Mammary epithelial cell (primary cell): ENCODE measurements around the gene PHC1.

ENCODE experiments used
- CTCF ChIP-seq, 2 donors: IDR thresholded peaks in 1 of 2; conservative IDR thresholded peaks in 1 of 2; 2 replicates each; pipeline ENCODE4 v1.5.1; 2011 to 2012; ENCODE audit warnings: inconsistent platforms in 2 of 2, low read length in 2 of 2, mild to moderate bottlenecking in 2 of 2, control low read depth in 1 of 2, low read depth in 1 of 2; ENCODE audit not compliant: insufficient read depth in 1 of 2; ENCODE audit errors: extremely low read depth in 1 of 2
- EZH2 ChIP-seq: IDR thresholded peaks from 2 replicates; pipeline ENCODE4 v1.6.1; 2012; ENCODE audit warnings: low read length, inconsistent platforms, borderline replicate concordance

- TF ChIP-seq CTCF (conservative IDR thresholded peaks at IDR 0.05 in 1 of 2, IDR thresholded peaks at IDR 0.05 in 1 of 2; ENCODE audit: extremely low read depth in 1 of 2, insufficient read depth in 1 of 2, low read depth in 1 of 2, low read length in 2 of 2) (no peak), EZH2 (no peak)
Measured at GRCh38 chr12:8871068-8871467, 43.2 kb upstream of the PHC1 start.
